Activated CD4-positive, alpha-beta memory T cell treated with anti-CD3 and anti-CD28 coated beads for 36 hours (primary cell): ENCODE data around the gene PFKM. TPM values are rescaled to one million over a fixed set of nuclear protein-coding genes. Genes with fewer than 3 reads are reported as not detected.

Experiments
- CTCF ChIA-PET: fragments of 350-600 bp; sonication (Branson Sonifier 250); formaldehyde crosslinking; loops from one replicate; lab custom pipeline; 2021; ENCODE audit warnings: antibody characterized with exemption, inconsistent platforms; lab: Charles Lee
- POLR2A ChIA-PET: fragments of 350-600 bp; sonication (Branson Sonifier 250); formaldehyde crosslinking; loops from one replicate; lab custom pipeline; 2021; ENCODE audit warnings: antibody characterized with exemption; lab: Charles Lee
- DNase-seq: peaks from one replicate; pipeline ENCODE4 v3.0.0-alpha.2; 2020
- H3K27ac Mint-ChIP-seq: one replicate; pipeline ENCODE4 v1.8.0; 2021; ENCODE audit warnings: mixed read lengths
- H3K27me3 Mint-ChIP-seq: one replicate; pipeline ENCODE4 v1.8.0; 2021; ENCODE audit warnings: mixed read lengths
- H3K36me3 Mint-ChIP-seq: one replicate; pipeline ENCODE4 v1.8.0; 2021; ENCODE audit warnings: mixed read lengths
- H3K4me1 Mint-ChIP-seq: one replicate; pipeline ENCODE4 v1.8.0; 2021; ENCODE audit warnings: low read depth, mixed read lengths
- H3K4me3 Mint-ChIP-seq: one replicate; pipeline ENCODE4 v1.8.0; 2021; ENCODE audit warnings: mild to moderate bottlenecking, mixed read lengths
- H3K9me3 Mint-ChIP-seq: one replicate; pipeline ENCODE4 v1.8.0; 2021; ENCODE audit warnings: mixed read lengths
- intact Hi-C: fragments of 100-400 bp; cut with micrococcal nuclease; formaldehyde crosslinking; loops from one replicate; pipeline ENCODE4 v1.15.1; 2023
- total RNA-seq, 2 experiments: library from RNA; stranded (reverse); gene quantifications; one replicate each; pipeline ENCODE4 v1.2.3, GENCODE V29; 2021

The PFKM gene
- total RNA-seq, result 10 to 100 TPM; 55.6 to 56.1 TPM

GRCh38 chr12:48119078-48119833 lies at the start of gene PFKM:
Gene PFKM, plus strand, starts transcription at chr12:48119364. Its CDS starts 3,411 bp downstream, at chr12:48122775.
- H3K4me1 Mint-ChIP-seq, result peaks cover 19% of the 10 kb centered on the region
- H3K27me3 Mint-ChIP-seq, result peaks cover 3% of the 10 kb centered on the region
- no peaks in the 10 kb centered on the region for H3K9me3 Mint-ChIP-seq
- POLR2A ChIA-PET, result interaction anchor here (1.0 to 3.0 kb wide), 2 partner anchors 13 to 24 kb away, joined by 3 to 14 read pairs; partner anchors contain the start of gene SENP1
- intact Hi-C loops, result loop anchor here (1.0 kb wide), 2 partner anchors 13 to 38 kb away; partner anchors contain the start of genes ASB8 and SENP1
- H3K4me3 Mint-ChIP-seq, result peak within 1 kb of the TSS; percentile 99
- CTCF ChIA-PET, result interaction anchor here (1.1 kb wide), 1 partner anchor 19 kb away, joined by 3 read pairs; no protein-coding TSS in a partner anchor
- DNase-seq, result peak; percentile 85
- peak within 1 kb of the TSS; percentile 76 for H3K27ac Mint-ChIP-seq
- peaks cover 7% of the 10 kb centered on the region for H3K36me3 Mint-ChIP-seq

- intact Hi-C loops, result no loop called here
- H3K36me3 Mint-ChIP-seq, result peaks cover 29% of the 10 kb centered on the region
- H3K27me3 Mint-ChIP-seq, result no peaks in the 10 kb centered on the region
- no peak overlapping the region for H3K27ac Mint-ChIP-seq
- H3K9me3 Mint-ChIP-seq, result no peaks in the 10 kb centered on the region
- H3K4me3 Mint-ChIP-seq, result no peak overlapping the region
- H3K4me1 Mint-ChIP-seq, result peaks cover 7% of the 10 kb centered on the region
- CTCF ChIA-PET, result no interaction called here
- POLR2A ChIA-PET, result no interaction called here
- no peak for DNase-seq
These were observed 49.1 kb upstream of the PFKM start for GRCh38 chr12:48070033-48070432.

- CTCF ChIA-PET, result interaction anchor here (0.7 kb wide), 1 partner anchor 119 kb away, joined by 3 read pairs; no protein-coding TSS in a partner anchor
- POLR2A ChIA-PET, result no interaction called here
- Mint-ChIP-seq H3K36me3 (peaks cover 24% of the 10 kb centered on the region), H3K4me1 (peaks cover 7% of the 10 kb centered on the region), H3K9me3 (no peaks in the 10 kb centered on the region), H3K27ac (no peak overlapping the region), H3K27me3 (no peaks in the 10 kb centered on the region), H3K4me3 (no peak overlapping the region)
- no peak for DNase-seq
- intact Hi-C loops, result no loop called here
These were observed 48.4 kb upstream of the PFKM start for GRCh38 chr12:48070731-48071130.

- POLR2A ChIA-PET, result no interaction called here
- Mint-ChIP-seq H3K36me3 (peaks cover 24% of the 10 kb centered on the region), H3K27ac (no peak overlapping the region), H3K4me3 (no peak overlapping the region), H3K9me3 (no peaks in the 10 kb centered on the region), H3K4me1 (peaks cover 7% of the 10 kb centered on the region), H3K27me3 (no peaks in the 10 kb centered on the region)
- intact Hi-C loops, result no loop called here
- DNase-seq, result no peak
- CTCF ChIA-PET, result no interaction called here
These were observed 47.4 kb upstream of the PFKM start for GRCh38 chr12:48071808-48072207.

- peaks cover 4% of the 10 kb centered on the region for H3K4me1 Mint-ChIP-seq
- intact Hi-C loops, result no loop called here
- no peak for DNase-seq
- POLR2A ChIA-PET, result no interaction called here
- no peaks in the 10 kb centered on the region for H3K27me3 Mint-ChIP-seq
- CTCF ChIA-PET, result no interaction called here
- H3K9me3 Mint-ChIP-seq, result no peaks in the 10 kb centered on the region
- peaks cover 21% of the 10 kb centered on the region for H3K36me3 Mint-ChIP-seq
- no peak overlapping the region for H3K4me3 Mint-ChIP-seq
- H3K27ac Mint-ChIP-seq, result no peak overlapping the region
These were observed 46.9 kb upstream of the PFKM start for GRCh38 chr12:48072266-48072665.

- intact Hi-C loops, result no loop called here
- Mint-ChIP-seq H3K27ac (no peak overlapping the region), H3K36me3 (peaks cover 18% of the 10 kb centered on the region), H3K4me1 (peaks cover under 1% of the 10 kb centered on the region), H3K4me3 (no peak overlapping the region), H3K27me3 (no peaks in the 10 kb centered on the region), H3K9me3 (no peaks in the 10 kb centered on the region)
- ChIA-PET POLR2A (no interaction called here), CTCF (no interaction called here)
- no peak for DNase-seq
These were observed 44.9 kb upstream of the PFKM start for GRCh38 chr12:48074266-48074665.

GRCh38 chr12:48075832-48076231 lies 43.3 kb upstream of the PFKM start:
- Mint-ChIP-seq H3K4me1 (no peaks in the 10 kb centered on the region), H3K4me3 (no peak overlapping the region), H3K27me3 (no peaks in the 10 kb centered on the region), H3K9me3 (no peaks in the 10 kb centered on the region), H3K27ac (no peak overlapping the region), H3K36me3 (peaks cover 22% of the 10 kb centered on the region)
- POLR2A ChIA-PET, result no interaction called here
- CTCF ChIA-PET, result no interaction called here
- intact Hi-C loops, result no loop called here
- no peak for DNase-seq

GRCh38 chr12:48077111-48077510 lies 42.1 kb upstream of the PFKM start:
- peaks cover 21% of the 10 kb centered on the region for H3K36me3 Mint-ChIP-seq
- CTCF ChIA-PET, result interaction anchor here (0.9 kb wide), 2 partner anchors 87 to 541 kb away, joined by 3 read pairs; no protein-coding TSS in a partner anchor
- no peak overlapping the region for H3K27ac Mint-ChIP-seq
- POLR2A ChIA-PET, result no interaction called here
- no peaks in the 10 kb centered on the region for H3K27me3 Mint-ChIP-seq
- no peak for DNase-seq
- H3K4me1 Mint-ChIP-seq, result no peaks in the 10 kb centered on the region
- no peak overlapping the region for H3K4me3 Mint-ChIP-seq
- intact Hi-C loops, result no loop called here
- no peaks in the 10 kb centered on the region for H3K9me3 Mint-ChIP-seq

- H3K36me3 Mint-ChIP-seq, result peaks cover 32% of the 10 kb centered on the region
- CTCF ChIA-PET, result interaction anchor here (0.6 kb wide), 1 partner anchor 119 kb away, joined by 4 read pairs; no protein-coding TSS in a partner anchor
- intact Hi-C loops, result no loop called here
- no peak overlapping the region for H3K4me3 Mint-ChIP-seq
- H3K9me3 Mint-ChIP-seq, result no peaks in the 10 kb centered on the region
- POLR2A ChIA-PET, result no interaction called here
- H3K4me1 Mint-ChIP-seq, result no peaks in the 10 kb centered on the region
- H3K27me3 Mint-ChIP-seq, result no peaks in the 10 kb centered on the region
- no peak overlapping the region for H3K27ac Mint-ChIP-seq
- DNase-seq, result no peak
These were observed 40.3 kb upstream of the PFKM start for GRCh38 chr12:48078901-48079300.

GRCh38 chr12:48080285-48080684 lies 38.9 kb upstream of the PFKM start:
- Mint-ChIP-seq H3K4me3 (no peak overlapping the region), H3K27ac (no peak overlapping the region), H3K4me1 (no peaks in the 10 kb centered on the region), H3K9me3 (no peaks in the 10 kb centered on the region), H3K27me3 (no peaks in the 10 kb centered on the region), H3K36me3 (peaks cover 31% of the 10 kb centered on the region)
- ChIA-PET POLR2A (no interaction called here), CTCF (interaction anchor here (1.0 kb wide), 1 partner anchor 25 kb away, joined by 3 read pairs; no protein-coding TSS in a partner anchor)
- intact Hi-C loops, result no loop called here
- no peak for DNase-seq

- intact Hi-C loops, result no loop called here
- H3K36me3 Mint-ChIP-seq, result peaks cover 31% of the 10 kb centered on the region
These were observed 38.3 kb upstream of the PFKM start for GRCh38 chr12:48080821-48081220.

GRCh38 chr12:48084066-48084465 lies 35.1 kb upstream of the PFKM start:
- ChIA-PET POLR2A (interaction anchor here (0.7 to 1.0 kb wide), 2 partner anchors 21 to 67 kb away, joined by 3 to 4 read pairs; no protein-coding TSS in a partner anchor), CTCF (interaction anchor here (1.2 kb wide), 1 partner anchor 81 kb away, joined by 4 read pairs; no protein-coding TSS in a partner anchor)
- DNase-seq, result no peak
- H3K4me1 Mint-ChIP-seq, result no peaks in the 10 kb centered on the region
- H3K36me3 Mint-ChIP-seq, result peaks cover 41% of the 10 kb centered on the region
- no peak overlapping the region for H3K27ac Mint-ChIP-seq
- H3K27me3 Mint-ChIP-seq, result no peaks in the 10 kb centered on the region
- no peaks in the 10 kb centered on the region for H3K9me3 Mint-ChIP-seq
- H3K4me3 Mint-ChIP-seq, result no peak overlapping the region
- intact Hi-C loops, result no loop called here

More at GRCh38 chr12:48080821-48081220, 38.3 kb upstream of the PFKM start:
- Mint-ChIP-seq H3K4me1 (no peaks in the 10 kb centered on the region), H3K9me3 (no peaks in the 10 kb centered on the region), H3K27ac (no peak overlapping the region), H3K27me3 (no peaks in the 10 kb centered on the region), H3K4me3 (no peak overlapping the region)
- POLR2A ChIA-PET, result no interaction called here
- DNase-seq, result no peak
- CTCF ChIA-PET, result interaction anchor here (1.0 kb wide), 1 partner anchor 24 kb away, joined by 3 read pairs; no protein-coding TSS in a partner anchor
